Muscle layer of colon (tissue), 2 donors: Measurements from ENCODE around the gene CCDC33.

Experiments used
- H3K27ac ChIP-seq: one replicate; pipeline ENCODE4 v1.7.0; 2013; ENCODE audit warnings: low read depth, mild to moderate bottlenecking, low read length, moderate library complexity
- H3K27me3 ChIP-seq, 2 donors: one replicate each; pipeline ENCODE4 v1.7.0; 2013; ENCODE audit warnings: low read length in 2 of 2, mild to moderate bottlenecking in 2 of 2; ENCODE audit not compliant: insufficient read depth in 2 of 2, control insufficient read depth in 1 of 2
- H3K36me3 ChIP-seq: one replicate; pipeline ENCODE4 v1.7.0; 2013; ENCODE audit warnings: mild to moderate bottlenecking, low read length; ENCODE audit not compliant: insufficient read depth
- H3K4me1 ChIP-seq: one replicate; pipeline ENCODE4 v1.7.0; 2013; ENCODE audit warnings: mild to moderate bottlenecking, low read length; ENCODE audit not compliant: insufficient read depth
- H3K4me3 ChIP-seq, 2 donors: one replicate each; pipeline ENCODE4 v1.7.0; 2013; ENCODE audit warnings: low read length in 2 of 2, low read depth in 1 of 2, mild to moderate bottlenecking in 1 of 2, moderate library complexity in 1 of 2
- H3K9ac ChIP-seq: one replicate; pipeline ENCODE4 v1.7.0; 2013; ENCODE audit warnings: low read length
- H3K9me3 ChIP-seq: one replicate; pipeline ENCODE4 v1.7.0; 2013; ENCODE audit warnings: mild to moderate bottlenecking, low read length
- donor health status: abdominal sarcoma.
- donor health status: Adenocarcinoma of cecum.

Gene CCDC33

GRCh38 chr15:74276560-74276959 lies 40.4 kb downstream of the CCDC33 start:
- H3K36me3 ChIP-seq = no peaks in the 10 kb centered on the region
- H3K9me3 ChIP-seq = no peaks in the 10 kb centered on the region
- no peak overlapping the region for H3K4me3 ChIP-seq
- no peak overlapping the region for H3K27ac ChIP-seq
- H3K4me1 ChIP-seq = no peaks in the 10 kb centered on the region
- no peak overlapping the region for H3K9ac ChIP-seq
- H3K27me3 ChIP-seq = no peaks in the 10 kb centered on the region

DNA sequence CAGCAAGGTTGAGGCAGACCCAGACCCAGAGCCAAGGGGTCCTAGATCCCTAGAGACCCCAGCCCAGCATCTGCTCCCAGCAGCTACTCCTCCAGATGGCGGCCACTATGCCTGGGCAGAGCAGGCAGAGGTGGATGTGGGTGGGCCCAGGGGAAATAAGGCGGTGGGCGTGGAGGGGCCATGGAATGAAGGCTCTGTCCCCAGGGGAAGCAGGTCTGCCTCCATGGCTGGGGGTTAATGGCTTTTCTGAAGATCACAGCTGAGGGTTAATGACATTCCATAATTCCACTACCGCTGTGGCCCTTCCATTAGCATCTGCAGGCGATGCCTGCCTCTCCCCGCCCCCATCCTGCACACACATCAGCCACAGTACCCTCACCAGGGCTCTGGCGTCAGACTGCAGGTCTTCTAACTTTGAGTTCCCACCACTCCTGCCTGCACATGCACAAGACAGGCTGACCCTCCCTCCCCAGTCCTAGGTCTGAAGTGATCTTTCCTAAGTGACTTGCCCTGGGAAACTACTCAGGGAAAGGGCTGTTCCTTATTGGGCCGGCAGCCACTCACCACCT lies 41.2 kb downstream of the CCDC33 start:
- no peaks in the 10 kb centered on the region for H3K27me3 ChIP-seq
- H3K27ac ChIP-seq = no peak overlapping the region
- H3K9me3 ChIP-seq = no peaks in the 10 kb centered on the region
- no peaks in the 10 kb centered on the region for H3K36me3 ChIP-seq
- no peak overlapping the region for H3K9ac ChIP-seq
- H3K4me1 ChIP-seq = no peaks in the 10 kb centered on the region
- no peak overlapping the region for H3K4me3 ChIP-seq

GRCh38 chr15:74278207-74278606 lies 42.1 kb downstream of the CCDC33 start:
- no peaks in the 10 kb centered on the region for H3K36me3 ChIP-seq
- H3K4me3 ChIP-seq = no peak overlapping the region
- no peaks in the 10 kb centered on the region for H3K4me1 ChIP-seq
- no peaks in the 10 kb centered on the region for H3K9me3 ChIP-seq
- H3K27me3 ChIP-seq = no peaks in the 10 kb centered on the region
- H3K27ac ChIP-seq = no peak overlapping the region
- H3K9ac ChIP-seq = no peak overlapping the region

DNA sequence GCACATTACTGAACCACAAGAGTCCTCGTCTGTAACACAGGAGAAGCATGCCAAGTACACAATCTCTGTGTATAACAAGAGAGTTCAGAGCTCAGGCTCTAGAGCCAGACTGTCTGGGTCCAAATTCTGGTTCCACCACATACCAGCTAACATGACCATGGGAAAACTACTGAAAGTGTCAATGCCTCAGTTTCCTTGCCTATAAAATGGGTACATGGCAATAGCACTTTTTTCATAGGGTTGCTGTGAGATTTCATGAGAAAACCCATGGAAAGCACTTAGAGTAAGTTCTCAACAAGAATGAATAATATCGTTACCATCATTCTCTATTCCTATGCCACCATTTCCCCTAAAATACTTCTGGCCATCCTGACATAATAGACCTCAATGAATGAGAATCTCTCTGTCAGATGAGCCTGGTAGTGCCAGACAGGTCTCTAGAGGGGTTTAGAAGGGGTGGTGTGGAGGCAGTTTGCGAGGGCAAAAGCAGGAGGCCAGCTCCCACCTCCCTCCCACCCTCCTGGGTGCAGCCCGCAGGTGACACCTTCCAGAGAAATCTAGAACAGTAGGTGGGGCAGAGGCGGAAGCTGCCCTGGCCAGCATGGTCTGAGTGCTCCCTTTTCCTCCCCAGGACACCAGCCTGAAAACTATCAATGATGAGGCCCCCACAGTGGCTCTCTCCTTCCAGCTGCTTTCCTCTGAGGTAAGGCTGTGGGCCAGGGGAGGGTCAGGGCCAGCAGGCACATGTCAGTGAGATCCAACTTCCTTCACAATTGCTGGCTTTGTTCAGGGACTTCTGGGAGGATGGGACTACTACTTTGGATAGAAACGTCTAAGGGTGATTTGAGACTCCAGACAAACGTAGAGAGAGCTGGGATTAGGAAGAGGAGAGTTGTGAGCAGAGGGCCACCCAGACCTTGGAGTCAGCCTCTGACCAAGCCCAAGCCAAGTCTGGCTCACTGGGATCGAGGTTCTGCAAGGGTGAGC lies 45.3 kb downstream of the CCDC33 start:
- Histone ChIP-seq H3K9ac (no peak overlapping the region), H3K4me3 (no peak overlapping the region), H3K27ac (no peak overlapping the region), H3K4me1 (no peaks in the 10 kb centered on the region), H3K36me3 (no peaks in the 10 kb centered on the region), H3K9me3 (no peaks in the 10 kb centered on the region), H3K27me3 (peaks cover 0 to 4% of the 10 kb centered on the region in 2 donors)

DNA sequence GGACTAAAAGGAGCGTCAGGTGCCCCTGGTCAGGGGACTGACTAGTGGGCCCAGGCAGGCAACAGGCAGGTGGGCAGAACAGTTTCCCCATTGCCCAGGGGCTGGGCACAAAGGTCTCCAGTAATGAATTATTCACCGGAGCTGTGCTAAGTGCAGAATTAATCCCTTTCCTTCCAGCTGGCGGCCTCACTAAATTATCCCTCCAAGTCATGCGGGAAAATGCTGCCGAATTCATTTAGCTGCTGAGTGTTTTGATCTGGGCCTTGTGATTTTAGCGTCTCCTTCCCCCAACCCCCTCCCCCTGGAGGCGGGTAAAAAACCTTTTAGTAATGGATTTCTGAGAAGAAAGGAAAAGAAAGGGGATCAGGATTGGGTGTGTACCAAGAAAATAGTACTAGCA lies 47.2 kb downstream of the CCDC33 start:
- Histone ChIP-seq H3K4me3 (no peak overlapping the region), H3K27ac (no peak overlapping the region), H3K9ac (no peak overlapping the region), H3K36me3 (no peaks in the 10 kb centered on the region), H3K4me1 (no peaks in the 10 kb centered on the region), H3K27me3 (peaks cover 0 to 4% of the 10 kb centered on the region in 2 donors), H3K9me3 (no peaks in the 10 kb centered on the region)

DNA sequence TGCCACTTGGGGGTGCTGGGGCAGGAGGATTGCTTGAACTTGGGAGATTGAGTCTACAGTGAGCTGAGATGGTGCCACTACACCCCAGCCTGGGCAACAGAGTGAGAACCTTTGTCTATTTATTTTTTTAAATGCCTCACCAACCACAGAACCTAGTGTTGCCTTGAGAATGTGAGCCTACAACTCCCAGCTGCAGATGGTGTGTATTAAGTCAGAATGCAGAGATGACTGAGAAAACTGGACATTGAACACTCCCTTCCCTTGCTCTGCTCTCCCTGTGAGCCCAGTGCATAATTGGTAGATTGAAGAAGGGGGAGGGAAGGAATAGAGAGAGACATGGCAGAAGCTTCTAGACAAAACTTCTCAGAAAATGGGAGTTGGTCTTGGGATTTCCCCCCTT lies 53.5 kb downstream of the CCDC33 start:
- Histone ChIP-seq H3K9me3 (no peaks in the 10 kb centered on the region), H3K4me3 (no peak overlapping the region), H3K27ac (no peak overlapping the region), H3K9ac (no peak overlapping the region), H3K36me3 (no peaks in the 10 kb centered on the region), H3K27me3 (peaks cover 0 to 10% of the 10 kb centered on the region in 2 donors), H3K4me1 (no peaks in the 10 kb centered on the region)

DNA sequence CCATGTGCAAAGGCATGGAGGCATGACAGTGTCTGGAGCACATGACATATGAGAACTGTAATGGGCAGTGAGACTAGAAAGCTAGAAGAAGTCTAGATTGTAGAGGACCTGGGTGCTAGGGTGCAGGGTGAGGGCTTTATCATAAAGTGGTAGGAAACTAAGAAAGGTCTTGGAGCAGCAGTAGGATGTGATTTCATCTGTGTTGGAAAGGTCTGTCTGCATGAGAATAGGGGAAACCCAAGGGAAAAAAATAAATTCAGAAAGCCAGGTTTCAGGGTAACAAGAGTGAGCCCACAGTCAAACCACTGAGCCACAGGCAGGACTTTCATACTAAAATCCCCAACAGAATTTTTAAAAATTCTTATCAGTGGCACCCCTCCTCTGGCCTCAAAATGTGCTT lies 54.5 kb downstream of the CCDC33 start:
- no peak overlapping the region for H3K4me3 ChIP-seq
- no peaks in the 10 kb centered on the region for H3K36me3 ChIP-seq
- H3K4me1 ChIP-seq = no peaks in the 10 kb centered on the region
- no peak overlapping the region for H3K27ac ChIP-seq
- peaks cover 0 to 5% of the 10 kb centered on the region in 2 donors for H3K27me3 ChIP-seq
- H3K9ac ChIP-seq = no peak overlapping the region
- H3K9me3 ChIP-seq = no peaks in the 10 kb centered on the region

- no peaks in the 10 kb centered on the region for H3K9me3 ChIP-seq
- H3K27me3 ChIP-seq = peaks cover 0 to 5% of the 10 kb centered on the region in 2 donors
- no peak overlapping the region for H3K4me3 ChIP-seq
These were observed 55.3 kb downstream of the CCDC33 start for GRCh38 chr15:74291101-74292071.

GRCh38 chr15:74293021-74293810 lies 57.1 kb downstream of the CCDC33 start:
- H3K9me3 ChIP-seq = no peaks in the 10 kb centered on the region
- H3K27me3 ChIP-seq = peaks cover 0 to 5% of the 10 kb centered on the region in 2 donors
- no peaks in the 10 kb centered on the region for H3K4me1 ChIP-seq
- H3K4me3 ChIP-seq = no peak overlapping the region
- H3K9ac ChIP-seq = no peak overlapping the region
- no peak overlapping the region for H3K27ac ChIP-seq
- no peaks in the 10 kb centered on the region for H3K36me3 ChIP-seq

More at GRCh38 chr15:74291101-74292071, 55.3 kb downstream of the CCDC33 start:
- H3K4me1 ChIP-seq = no peaks in the 10 kb centered on the region
- H3K36me3 ChIP-seq = no peaks in the 10 kb centered on the region
- no peak overlapping the region for H3K27ac ChIP-seq
- H3K9ac ChIP-seq = no peak overlapping the region

GRCh38 chr15:74294010-74294409 lies 57.9 kb downstream of the CCDC33 start:
- Histone ChIP-seq H3K36me3 (no peaks in the 10 kb centered on the region), H3K4me1 (no peaks in the 10 kb centered on the region), H3K9me3 (no peaks in the 10 kb centered on the region), H3K27ac (no peak overlapping the region), H3K4me3 (no peak overlapping the region), H3K27me3 (peaks cover 0 to 5% of the 10 kb centered on the region in 2 donors), H3K9ac (no peak overlapping the region)
